Hematopoietic multipotent progenitor cell treated with erythropoietin and hydrocortisone succinate and interleukin-3 and kit ligand, for 17 days (in vitro differentiated cells): ENCODE results near the gene CYP4F22.
"Not testable (repeated sequence)": the region's sequence is repeated elsewhere in the genome, so short reads cannot be mapped to it uniquely, and the experiment has no call there.

Source experiments
- DNase-seq: peaks from one replicate; pipeline ENCODE4 v3.0.0-alpha.2; 2015; ENCODE audit warnings: low spot score

The CYP4F22 gene

DNA sequence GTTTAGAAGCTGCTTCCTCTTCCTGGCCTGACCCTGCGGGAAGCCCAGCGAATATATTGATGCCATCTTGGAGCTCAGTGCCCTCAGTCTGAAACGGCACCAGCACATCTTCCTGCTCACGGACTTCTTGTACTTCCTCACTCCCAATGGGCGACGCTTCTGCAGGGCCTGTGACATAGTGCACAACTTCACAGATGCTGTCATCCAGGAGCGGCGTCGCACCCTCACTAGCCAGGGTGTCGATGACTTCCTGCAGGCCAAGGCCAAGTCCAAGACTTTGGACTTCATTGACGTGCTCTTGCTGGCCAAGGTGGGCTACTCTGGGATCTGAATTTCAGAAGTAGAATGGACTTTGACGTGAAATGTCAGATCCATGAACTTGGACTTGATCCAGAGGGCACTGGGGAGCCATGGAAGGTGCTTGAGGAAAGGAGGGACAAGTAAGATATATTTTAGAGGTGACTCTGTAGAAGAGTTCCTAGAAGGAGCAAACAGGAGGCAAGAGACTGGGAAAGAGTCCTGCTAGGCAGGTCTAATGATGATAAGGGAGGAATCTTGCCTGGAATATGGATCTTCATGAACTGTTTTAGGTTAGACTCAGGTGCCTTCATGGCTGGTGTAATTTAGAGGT is 68.3 kb downstream of the CYP4F22 start:
- DNase-seq = no peak

DNA sequence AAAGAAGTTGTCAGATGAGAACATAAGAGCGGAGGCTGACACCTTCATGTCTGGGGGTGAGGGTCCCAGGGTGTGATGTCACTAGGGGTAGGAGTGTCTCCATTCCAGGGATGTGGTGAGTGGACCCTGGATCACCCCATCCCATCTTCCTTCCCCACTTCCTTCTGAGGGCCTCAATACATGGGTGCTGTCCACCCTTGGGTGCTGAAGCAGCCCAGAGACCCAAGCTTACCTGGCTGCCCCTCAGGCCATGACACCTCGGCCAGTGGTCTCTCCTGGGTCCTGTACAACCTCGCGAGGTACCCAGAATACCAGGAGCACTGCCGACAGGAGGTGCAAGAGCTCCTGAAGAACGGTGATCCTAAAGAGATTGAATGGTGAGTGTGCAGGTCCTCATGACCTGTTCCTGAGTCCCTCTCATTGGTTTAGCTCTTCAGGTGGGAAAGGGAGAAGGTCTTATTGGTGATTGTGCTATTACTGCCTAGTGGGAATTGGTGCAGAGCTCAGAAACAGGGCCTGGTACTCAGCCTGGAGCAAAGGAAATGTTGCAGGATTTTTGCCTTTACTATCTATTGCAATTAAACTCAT is 69.0 kb downstream of the CYP4F22 start:
- DNase-seq = no peak

DNA sequence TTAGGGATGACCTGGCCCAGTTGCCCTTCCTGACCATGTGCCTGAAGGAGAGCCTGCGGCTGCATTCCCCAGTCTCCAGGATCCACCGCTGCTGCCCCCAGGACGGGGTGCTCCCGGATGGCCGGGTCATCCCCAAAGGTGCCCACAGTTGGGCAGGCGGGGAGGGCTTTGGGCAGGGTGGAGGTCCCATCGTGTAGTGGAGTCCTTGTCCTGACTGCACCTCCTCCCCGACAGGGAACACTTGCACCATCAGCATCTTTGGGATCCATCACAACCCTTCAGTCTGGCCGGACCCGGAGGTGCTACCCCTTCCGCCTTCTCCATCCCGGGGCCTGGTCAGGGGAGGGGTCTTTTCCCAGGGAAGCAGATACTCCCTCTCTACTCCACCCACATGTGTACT is 75.0 kb downstream of the CYP4F22 start:
- no peak for DNase-seq

- DNase-seq = no peak
These were observed 75.8 kb downstream of the CYP4F22 start for GRCh38 chr19:15584095-15584494.

DNA sequence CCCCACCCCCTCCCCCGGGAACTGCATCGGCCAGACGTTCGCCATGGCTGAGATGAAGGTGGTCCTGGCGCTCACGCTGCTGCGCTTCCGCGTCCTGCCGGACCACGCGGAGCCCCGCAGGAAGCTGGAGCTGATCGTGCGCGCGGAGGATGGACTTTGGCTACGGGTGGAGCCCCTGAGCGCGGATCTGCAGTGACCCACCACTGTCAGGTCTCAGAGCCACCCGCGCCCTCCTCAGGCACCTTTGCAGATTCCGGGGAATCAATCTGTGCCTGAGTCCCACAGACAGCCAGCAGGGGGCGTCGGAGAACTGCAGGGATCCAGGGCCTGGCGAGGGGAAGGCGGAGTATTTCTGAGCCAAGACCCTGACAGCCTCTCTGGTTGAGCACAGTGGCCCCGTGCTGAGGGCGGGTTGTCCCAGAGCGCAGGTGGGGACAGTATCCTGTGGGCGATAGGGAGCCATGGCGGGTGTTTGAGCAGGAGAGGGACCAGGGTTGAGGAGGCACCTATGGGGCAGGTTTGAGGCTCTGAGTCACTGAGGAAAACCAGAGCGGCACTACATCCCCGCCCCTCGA is 76.3 kb downstream of the CYP4F22 start:
- peak; percentile 73 for DNase-seq

- no peak for DNase-seq
These were observed 79.3 kb downstream of the CYP4F22 start for GRCh38 chr19:15587663-15588062.

DNA sequence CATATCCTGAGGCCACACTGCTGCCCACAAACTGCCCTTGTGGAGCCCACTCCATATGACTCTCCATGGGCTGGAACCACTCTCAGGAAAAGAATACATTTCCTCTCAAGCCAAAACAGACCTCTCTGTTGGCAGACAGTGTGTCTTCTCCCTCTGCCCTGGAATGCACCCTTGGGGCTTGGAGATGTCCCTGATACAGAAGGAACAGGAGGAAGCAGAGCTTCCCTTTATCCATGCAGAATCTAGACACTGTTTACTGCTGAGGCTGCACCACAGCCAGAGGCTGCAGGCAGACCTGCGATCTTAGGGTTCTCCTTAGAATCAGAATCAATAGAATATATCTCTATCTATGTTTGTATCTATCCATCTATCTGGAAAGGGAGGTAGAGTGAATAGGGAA is 79.9 kb downstream of the CYP4F22 start:
- DNase-seq = no peak

- no peak for DNase-seq
These were observed 81.6 kb downstream of the CYP4F22 start for GRCh38 chr19:15589760-15590451.

- no peak for DNase-seq
These were observed 83.5 kb downstream of the CYP4F22 start for GRCh38 chr19:15591796-15592195.

DNA sequence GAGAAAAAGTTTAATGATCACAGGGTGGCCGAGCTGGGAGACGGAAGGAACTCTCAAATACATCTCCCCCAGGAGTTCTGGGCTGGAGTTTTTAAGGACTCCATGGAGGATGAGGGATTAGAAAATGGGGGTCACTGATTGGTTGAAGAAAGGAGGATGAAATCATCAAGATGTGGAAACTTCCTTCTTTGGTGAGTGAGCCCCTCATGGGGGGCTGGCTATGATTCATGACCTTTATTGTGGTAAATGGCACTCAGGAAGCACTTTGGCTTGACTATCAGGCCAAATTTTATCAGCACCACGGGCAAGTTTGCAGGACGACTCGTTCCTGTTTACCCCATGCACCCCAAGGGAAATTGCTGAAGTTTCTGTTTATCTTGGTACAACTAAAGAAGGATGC is 84.2 kb downstream of the CYP4F22 start:
- not testable (repeated sequence) for DNase-seq

GRCh38 chr19:15593766-15594165 is 85.4 kb downstream of the CYP4F22 start:
- not testable (repeated sequence) for DNase-seq

- DNase-seq = no peak
These were observed 86.7 kb downstream of the CYP4F22 start for GRCh38 chr19:15595069-15595468.
